ENCODE measurements around the gene ANP32B.

Gene ANP32B

DNA sequence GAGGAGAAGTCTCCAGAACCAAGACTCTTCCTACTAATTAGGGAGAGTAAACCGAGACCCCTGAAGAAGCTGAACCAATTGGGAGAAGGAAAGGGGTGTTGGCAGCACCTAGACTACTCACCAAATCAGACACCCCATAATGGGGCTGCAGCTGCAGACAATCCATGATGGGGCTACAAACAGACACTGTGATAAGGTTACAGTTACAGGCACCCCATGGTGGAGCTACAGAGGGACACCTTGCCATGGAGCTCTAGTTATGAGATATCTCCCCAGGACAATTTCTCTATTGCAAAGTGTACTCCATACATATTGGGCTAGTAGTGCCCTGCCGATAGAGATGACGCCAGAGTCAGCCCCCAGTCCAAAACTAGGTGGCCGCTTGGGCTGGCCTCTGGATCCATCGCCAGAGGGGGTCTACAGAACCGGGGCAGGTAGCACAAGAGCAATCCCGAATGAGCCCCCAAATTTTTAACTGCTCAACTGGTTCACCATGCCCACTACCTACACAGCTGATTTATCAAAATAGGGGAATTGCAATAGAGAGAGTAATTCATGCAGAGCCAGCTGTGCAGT, 71.3 kb downstream of the ANP32B start:
- no peak overlapping the region for H3K4me3 ChIP-seq (ENCODE audit: low read depth, low read length)
- TF ChIP-seq, protein P1, sequence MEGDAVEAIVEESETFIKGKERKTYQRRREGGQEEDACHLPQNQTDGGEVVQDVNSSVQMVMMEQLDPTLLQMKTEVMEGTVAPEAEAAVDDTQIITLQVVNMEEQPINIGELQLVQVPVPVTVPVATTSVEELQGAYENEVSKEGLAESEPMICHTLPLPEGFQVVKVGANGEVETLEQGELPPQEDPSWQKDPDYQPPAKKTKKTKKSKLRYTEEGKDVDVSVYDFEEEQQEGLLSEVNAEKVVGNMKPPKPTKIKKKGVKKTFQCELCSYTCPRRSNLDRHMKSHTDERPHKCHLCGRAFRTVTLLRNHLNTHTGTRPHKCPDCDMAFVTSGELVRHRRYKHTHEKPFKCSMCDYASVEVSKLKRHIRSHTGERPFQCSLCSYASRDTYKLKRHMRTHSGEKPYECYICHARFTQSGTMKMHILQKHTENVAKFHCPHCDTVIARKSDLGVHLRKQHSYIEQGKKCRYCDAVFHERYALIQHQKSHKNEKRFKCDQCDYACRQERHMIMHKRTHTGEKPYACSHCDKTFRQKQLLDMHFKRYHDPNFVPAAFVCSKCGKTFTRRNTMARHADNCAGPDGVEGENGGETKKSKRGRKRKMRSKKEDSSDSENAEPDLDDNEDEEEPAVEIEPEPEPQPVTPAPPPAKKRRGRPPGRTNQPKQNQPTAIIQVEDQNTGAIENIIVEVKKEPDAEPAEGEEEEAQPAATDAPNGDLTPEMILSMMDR (conservative IDR thresholded peaks at IDR 0.05; ENCODE audit: low read depth, low read length) = no peak
- no peak for DNase-seq (ENCODE audit: low read depth)

DNA sequence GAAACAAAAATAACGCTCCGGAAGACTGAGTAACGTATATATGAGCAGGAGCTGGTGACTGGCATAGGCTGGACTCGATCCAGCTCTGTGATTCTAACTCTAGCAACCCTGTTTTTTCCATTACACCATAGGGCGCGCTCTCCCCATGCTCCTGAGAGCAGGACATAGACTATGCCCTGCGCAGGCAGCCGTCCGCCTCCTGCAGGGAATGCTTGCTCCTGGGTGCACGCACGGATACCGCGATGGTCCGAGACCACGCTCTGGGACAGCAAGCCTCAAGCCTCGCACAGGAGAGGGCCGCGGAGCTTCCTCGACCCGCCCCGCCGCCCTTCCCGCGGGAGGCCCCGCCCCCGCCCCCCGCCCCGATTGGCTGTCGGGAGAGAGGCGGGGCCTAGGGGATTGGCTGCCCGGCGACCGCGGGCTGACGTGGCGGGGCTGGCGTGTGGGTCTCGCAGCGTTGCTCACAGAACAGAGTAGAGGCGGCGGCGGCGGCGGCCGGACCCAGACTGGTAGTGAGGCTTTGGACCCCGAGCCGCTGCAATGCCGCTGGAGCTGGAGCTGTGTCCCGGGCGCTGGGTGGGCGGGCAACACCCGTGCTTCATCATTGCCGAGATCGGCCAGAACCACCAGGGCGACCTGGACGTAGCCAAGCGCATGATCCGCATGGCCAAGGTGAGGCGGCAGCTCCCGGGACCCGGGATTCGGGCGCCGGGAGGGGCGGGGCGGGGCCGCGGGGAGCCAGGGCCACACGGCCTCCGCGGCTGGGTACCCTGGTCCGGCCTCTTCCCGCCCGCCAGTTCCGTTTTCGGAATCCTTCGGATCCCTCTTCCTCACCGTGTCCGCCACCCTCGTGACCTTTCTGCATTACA, 73.4 kb downstream of the ANP32B start, which contains the start of gene NANS:
Gene NANS, plus strand, starts transcription at position 464 of the 869 bp plus-strand sequence. Its CDS starts 77 bp downstream, at position 541.
- peak; percentile 95 for DNase-seq (ENCODE audit: low read depth)
- TF ChIP-seq, protein P1 (conservative IDR thresholded peaks at IDR 0.05; ENCODE audit: low read depth, low read length) = peak; percentile 20
- H3K4me3 ChIP-seq (ENCODE audit: low read depth, low read length) = peak within 1 kb of the TSS; percentile 89

DNA sequence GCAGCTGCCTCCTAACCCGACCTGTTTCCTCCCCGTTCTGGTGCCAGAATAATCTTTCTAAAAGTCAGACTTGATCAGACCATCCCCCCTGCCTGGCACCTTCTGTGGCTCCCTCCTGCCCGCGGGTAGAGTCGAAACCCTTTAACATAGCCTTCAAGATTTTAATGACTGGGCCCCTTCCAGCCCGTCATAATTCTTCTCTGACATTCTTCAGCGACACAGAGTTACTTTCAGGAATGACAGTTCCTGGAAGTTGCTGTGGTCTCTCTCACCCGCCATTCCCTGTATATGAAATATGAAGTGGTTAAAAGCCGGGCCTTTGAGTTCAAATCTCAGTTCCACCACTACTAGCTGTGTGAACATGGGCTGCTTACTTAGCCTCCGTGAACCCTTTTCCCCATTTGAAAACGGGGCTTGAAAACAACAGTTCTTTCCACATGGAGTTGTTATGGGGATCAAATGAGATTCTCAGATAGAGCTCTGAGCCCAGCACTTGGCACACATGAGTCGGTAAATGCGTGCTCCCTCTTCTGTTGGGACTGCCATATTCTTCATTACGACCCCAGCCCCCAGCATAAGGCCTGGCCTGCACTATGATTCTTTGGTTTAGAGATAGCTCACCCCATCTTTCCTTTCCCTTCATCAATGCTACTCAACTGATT, 74.1 kb downstream of the ANP32B start:
- TF ChIP-seq, protein P1 (conservative IDR thresholded peaks at IDR 0.05; ENCODE audit: low read depth, low read length) = peak; percentile 12
- DNase-seq (ENCODE audit: low read depth) = peak; percentile 23
- peak overlapping the region; percentile 89 for H3K4me3 ChIP-seq (ENCODE audit: low read depth, low read length)

DNA sequence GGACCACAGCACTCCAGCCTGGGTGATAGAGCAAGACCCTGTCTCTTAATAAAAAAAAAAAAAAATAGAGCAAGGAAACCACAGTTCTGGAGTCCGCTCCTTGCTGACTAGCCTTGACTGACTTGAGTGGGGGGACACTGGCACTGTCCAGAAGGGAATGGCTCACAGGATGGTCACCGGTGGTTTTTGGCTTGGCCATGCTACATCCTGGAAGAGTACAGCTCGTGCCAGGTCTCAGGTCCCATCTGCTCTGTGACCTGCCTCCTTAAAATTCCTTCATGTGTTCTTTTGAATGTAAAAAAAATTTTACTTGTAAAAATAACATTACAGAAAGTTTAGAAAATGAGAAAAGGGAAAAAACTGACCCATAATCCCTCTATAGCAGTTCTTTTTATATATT, 79.0 kb downstream of the ANP32B start:
- DNase-seq (ENCODE audit: low read depth) = no peak
- TF ChIP-seq, protein P1 (conservative IDR thresholded peaks at IDR 0.05; ENCODE audit: low read depth, low read length) = no peak
- no peak overlapping the region for H3K4me3 ChIP-seq (ENCODE audit: low read depth, low read length)

DNA sequence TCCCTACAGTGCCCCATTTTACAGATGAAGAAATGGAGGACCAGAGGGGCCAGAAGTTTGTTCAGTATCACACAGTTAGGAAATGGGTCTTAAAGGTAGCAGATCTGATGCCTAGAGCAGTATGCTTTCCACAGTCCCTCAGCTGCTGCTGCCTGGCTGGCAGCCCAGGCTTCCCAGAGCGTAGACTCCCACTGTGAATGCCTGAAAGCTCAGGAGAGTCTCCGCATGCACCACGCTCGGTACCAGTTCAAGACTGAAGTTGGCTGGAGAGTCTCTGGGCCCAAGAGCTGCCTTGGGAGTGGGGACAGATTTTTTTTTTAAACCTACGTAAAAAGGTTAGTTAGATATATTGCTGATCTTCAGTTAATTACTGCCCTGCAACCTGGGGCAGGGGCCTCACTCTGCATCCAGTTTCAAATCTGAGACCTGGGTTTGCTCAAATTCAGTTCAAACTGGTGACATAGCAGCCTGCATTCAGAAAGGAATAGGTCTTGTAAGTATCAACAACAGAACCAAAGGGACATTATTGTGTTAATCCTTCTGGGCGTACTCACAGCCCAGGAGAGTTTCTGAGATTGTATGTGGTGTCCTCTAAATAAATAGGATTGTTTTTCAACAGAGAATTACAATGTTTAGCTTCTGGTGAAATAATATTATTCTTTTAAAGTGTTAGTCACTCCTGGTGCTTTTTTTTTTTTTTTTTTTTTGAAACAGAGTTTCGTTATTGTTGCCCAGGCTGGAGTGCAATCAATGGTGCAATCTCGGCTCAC, 81.7 kb downstream of the ANP32B start:
- peak; percentile 61 for DNase-seq (ENCODE audit: low read depth)
- TF ChIP-seq, protein P1 (conservative IDR thresholded peaks at IDR 0.05; ENCODE audit: low read depth, low read length) = no peak
- H3K4me3 ChIP-seq (ENCODE audit: low read depth, low read length) = no peak overlapping the region
